Stimulated activated CD4-positive, alpha-beta T cell treated with anti-CD3 and anti-CD28 coated beads, Interleukin-4, amount 100 ng/mL, for 24 hours (primary cell): ENCODE results near the gene TTC9C.
"Not testable (repeated sequence)": the region's sequence is repeated elsewhere in the genome, so short reads cannot be mapped to it uniquely, and the experiment has no call there.

ENCODE experiments used
- DNase-seq: peaks from one replicate; pipeline ENCODE4 v3.0.0-alpha.2; 2020

The TTC9C gene

DNA sequence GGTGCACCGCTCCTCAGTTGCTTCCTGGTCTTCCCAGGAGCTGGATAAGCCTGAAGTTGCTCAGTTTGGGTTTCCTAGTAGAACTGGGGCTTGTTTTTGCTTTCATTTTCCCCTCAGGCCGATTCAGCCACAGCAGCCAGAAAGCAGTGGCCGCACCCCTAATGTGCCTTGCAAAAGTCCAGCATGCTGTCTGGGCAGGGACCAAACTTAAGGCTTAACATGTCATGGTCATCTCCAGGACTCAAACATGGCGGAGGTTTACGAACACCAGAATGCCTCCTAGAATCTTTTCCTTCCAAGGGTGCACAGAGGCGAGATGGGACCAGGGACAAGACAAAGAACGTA is 18.3 kb upstream of the TTC9C start:
- DNase-seq = peak; percentile 28

DNA sequence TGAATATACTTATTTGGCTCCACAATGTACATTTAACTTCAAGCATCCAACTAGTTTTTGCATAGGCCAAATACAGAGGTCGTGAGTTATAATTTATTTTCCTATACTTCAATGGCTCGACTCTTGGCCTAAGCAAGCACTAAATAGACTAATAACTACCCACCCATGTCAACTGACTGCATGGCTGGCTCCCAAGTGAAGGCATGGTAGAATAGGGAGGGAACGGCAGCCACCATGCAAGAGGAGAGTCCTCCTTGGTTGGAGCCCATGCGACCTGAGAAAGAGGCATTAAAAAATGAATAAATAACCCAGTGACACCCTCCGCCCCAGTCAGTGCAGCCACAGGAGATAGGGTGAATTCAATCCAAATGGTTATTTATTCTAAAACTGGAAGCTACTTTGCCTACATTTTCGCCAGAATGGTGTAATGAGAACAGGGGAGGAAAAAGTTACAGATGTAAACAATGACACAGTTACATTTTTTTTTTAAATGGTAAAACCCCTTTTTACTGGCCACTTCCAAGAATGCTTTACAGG is 15.9 kb upstream of the TTC9C start:
- DNase-seq = no peak

DNA sequence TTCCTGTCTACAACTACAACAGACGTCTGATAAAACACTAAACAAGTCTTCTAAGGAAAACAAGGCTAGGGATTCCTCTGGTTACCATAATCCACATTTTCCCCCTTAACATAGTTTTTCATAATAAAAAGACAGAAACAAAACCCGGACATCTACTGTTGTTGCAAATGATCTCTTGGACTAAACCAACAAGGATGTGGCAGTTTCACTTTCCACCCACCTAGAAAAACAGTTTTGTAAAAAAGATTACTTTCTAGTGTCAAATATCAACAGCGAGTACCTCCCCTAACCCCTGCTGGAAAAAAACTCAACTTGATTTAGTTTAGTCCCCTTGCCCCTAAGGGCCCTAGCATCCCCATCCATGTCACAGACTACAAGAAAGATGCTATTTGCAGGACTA is 15.4 kb upstream of the TTC9C start:
- DNase-seq = no peak

DNA sequence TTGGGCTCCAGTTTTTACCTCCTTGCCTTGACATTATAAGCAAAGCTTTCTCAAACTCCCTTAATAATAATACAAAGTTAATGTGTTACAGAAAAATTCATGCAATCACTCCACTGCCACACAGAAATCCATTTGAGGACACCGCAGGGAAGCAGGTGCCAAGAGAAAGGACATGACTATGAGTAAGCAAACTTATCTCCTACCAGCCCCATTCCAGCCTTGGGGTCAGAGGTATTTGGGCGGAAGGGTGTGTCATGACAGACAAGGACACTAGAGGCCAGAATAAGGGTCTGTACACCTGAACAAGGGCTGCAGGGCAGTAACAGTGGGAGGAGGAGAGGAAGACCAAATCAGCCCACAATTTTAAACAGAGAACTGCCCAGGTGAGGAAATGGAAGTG is 14.9 kb upstream of the TTC9C start:
- DNase-seq = no peak

GRCh38 chr11:62715150-62716130 is 12.8 kb upstream of the TTC9C start:
- no peak for DNase-seq

GRCh38 chr11:62716206-62716605 is 12.1 kb upstream of the TTC9C start:
- DNase-seq = no peak

DNA sequence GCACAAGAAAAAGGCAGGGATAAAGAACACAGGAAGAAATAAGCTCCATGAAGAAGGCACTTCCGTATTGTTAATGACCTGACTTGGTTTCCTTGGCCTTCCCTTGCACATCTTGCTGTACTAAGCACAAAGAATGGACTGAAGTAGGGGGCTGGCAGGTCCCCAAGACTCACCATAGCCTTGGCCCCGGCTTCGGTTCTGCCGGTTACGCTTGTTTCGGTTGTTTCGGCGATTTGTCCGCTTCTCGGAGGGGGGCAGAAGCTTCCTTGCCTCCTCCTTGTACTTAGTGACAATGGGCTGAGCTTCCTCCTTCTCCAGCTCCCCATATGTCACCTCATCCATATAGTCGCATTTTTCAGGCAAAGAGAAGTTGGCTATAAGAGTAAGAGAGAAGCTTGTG is 11.5 kb upstream of the TTC9C start:
- DNase-seq = no peak

GRCh38 chr11:62719302-62719978 is 8.8 kb upstream of the TTC9C start:
- no peak for DNase-seq

DNA sequence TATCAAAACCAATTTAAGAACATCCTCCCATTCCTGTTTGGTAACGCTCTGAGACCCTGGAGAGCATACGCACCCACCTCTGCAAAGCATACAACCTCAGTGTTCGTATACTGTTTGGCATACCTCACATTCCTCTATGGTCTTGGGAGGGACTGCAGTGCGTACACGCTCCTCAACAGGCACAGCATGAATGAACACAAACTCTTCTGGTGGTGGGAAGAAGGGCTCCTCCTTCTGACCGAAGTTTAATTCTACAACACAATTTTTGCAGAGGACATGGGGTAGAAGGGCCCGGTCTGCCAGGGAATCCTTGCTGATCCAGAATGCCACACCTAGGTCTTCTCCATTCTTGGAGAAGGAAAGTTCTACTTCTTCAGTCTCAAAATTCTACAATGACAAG is 6.3 kb upstream of the TTC9C start:
- no peak for DNase-seq

- no peak for DNase-seq
These were observed 4.1 kb upstream of the TTC9C start for GRCh38 chr11:62724171-62724570.

DNA sequence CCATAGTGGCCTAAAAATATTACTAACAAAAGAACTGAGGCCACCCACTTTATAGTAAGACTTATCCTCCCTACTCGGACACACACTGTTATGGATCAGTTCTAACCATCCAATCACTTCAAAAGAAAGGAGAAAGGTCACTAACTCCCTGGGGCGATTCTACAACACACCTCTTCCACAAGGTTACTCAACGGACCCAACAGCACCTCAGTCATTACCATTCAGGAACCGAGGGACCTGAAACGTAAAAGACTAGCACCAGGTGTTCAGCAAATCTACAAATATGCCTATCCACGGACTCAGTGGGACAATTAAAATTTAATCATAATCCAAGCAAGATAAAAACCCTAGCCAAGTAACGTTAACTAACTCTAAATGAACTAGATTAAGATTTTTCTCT is 2.6 kb upstream of the TTC9C start:
- no peak for DNase-seq

DNA sequence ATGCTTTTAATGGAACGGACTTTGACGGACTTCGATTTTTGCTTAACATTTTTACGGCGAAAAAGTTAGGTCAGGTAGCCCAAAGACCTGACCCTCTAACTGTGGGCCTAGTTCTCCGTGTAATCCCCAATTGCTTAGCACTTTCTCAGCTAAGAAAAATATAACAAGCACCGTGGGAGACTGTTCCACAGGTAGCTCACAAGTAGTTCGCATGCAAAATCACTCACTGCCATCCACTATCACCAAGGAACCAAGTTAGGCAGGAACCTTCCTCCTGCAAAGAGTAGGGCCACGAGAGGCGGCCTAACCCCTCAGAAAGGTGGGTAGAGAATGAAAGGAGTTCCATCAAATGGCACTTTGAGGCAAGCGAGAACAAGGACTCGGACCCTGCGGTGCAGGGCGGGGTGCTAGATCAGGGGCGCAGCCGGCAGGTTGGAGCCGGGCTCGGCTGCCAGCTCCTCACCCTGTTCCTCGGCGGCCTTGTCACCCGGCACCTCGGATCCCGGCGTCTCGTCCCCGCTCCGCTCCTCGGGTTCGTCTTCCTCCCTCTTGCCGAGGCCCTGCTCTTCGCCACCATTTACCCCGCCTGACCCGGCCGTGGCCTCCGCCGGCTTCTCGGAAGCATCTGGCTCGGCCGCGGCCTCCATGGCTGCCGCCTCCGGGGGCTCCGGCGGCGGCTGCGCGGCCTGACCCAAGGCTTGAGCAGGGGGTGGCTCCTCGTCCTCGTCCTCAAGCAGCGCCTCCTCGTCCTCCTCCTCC is 2.0 kb upstream of the TTC9C start:
- no peak for DNase-seq

- DNase-seq = no peak
These were observed 1.4 kb upstream of the TTC9C start for GRCh38 chr11:62726915-62727164.

- DNase-seq = peak; percentile 98
These were observed 968 bp upstream of the TTC9C start, which contains the start of gene HNRNPUL2 for GRCh38 chr11:62727165-62727871. HNRNPUL2 (minus strand) TSS chr11:62727457; CDS start chr11:62727156, 301 bp downstream.

- DNase-seq = peak; percentile 89
These were observed 465 bp upstream of the TTC9C start for GRCh38 chr11:62727872-62728170.

DNA sequence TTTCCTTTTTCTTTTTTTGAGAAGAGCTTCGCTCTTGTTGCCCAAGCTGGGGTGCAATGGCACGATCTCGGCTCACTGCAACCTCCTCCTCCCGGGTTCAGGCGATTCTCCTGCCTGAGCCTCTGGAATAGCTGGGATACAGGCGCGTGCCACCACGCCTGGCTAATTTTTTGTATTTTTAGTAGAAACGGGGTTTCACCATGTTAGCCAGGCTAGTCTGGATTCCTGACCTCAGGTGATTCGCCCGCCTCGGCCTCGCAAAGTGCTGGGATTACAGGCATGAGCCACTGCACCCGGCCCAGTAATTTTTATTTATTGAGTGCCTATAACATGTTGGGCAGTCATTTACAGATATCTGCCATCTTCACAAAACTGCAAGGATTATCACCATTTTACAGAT is 1.8 kb downstream of the TTC9C start:
- not testable (repeated sequence) for DNase-seq

DNA sequence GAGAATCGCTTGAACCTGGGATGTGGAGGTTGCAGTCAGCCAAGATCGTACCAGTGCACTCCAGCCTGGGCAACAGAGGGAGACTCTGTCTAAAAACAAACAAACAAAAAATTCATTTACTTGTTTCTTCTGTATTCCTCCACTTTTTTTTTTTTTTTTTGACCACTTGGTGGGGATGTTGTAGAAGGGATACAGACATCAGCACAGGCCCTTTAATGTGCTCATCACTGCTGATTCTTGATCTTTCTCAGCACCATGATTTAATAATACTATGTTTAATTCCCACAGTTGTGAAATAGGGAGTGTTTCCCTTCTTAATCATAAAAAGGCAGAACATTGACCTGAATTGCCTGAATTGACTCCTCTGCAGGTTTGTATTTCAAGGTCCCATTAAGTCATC is 4.5 kb downstream of the TTC9C start:
- no peak for DNase-seq

- DNase-seq = no peak
These were observed 8.9 kb downstream of the TTC9C start for GRCh38 chr11:62737196-62737595.

DNA sequence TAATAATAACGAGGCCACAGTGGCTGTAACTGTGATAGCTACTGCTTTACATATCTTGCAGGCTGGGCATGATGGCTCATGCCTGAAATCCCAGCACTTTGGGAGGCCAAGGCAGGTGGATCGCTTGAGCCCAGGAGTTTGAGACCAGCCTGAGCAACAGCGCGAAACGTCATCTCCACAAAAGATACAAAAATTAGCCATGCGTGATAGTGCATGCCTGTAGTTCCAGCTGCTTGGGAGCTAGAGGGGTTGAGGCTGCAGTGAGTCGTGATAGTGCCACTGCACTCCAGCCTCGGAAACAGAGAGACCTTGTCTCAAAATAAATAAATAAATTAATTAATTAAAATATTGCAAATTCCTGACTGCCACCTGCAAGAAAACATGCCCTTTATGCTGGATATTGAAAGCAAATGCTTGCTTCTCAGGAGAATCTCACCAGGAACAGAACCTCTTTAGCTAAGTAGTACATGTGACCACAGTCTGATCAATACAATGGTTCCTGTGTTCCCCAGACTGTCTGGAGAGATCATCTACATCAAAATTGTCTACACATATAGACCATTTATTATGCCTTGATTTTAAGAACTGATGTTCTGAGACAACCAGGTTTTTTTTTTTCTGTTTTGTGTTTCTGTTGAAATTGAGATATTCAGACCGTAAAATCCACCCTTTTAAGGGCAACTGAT is 19.3 kb downstream of the TTC9C start:
- no peak for DNase-seq

GRCh38 chr11:62749931-62750330 is 21.6 kb downstream of the TTC9C start:
- not testable (repeated sequence) for DNase-seq

- DNase-seq = no peak
These were observed 24.0 kb downstream of the TTC9C start for GRCh38 chr11:62752177-62752785.
